Breast epithelium (tissue), 4 donors: ENCODE measurements around the gene PHOSPHO1. TPM values are rescaled to one million over a fixed set of nuclear protein-coding genes. Genes with fewer than 3 reads are reported as not detected.
"Not testable (repeated sequence)": the region's sequence is repeated elsewhere in the genome, so short reads cannot be mapped to it uniquely, and the experiment has no call there.

Experiments used
- DNase-seq, 2 donors: peaks; one replicate each; pipeline ENCODE4 v3.0.0-alpha.2; 2019; ENCODE audit warnings: low spot score in 2 of 2
- H3K27ac ChIP-seq, 2 donors: fragments of 200-600 bp; sonication (generic) in 1 of 2; one replicate each; pipeline ENCODE4 v1.5.1; 2016 to 2019; ENCODE audit warnings: mild to moderate bottlenecking in 1 of 2
- H3K27me3 ChIP-seq, 2 donors: fragments of 200-600 bp; sonication (generic) in 1 of 2; one replicate each; pipeline versions ENCODE4 v1.5.1 to v1.6.0; 2017 to 2019; ENCODE audit warnings: control low read depth in 1 of 2, mild to moderate bottlenecking in 1 of 2
- H3K36me3 ChIP-seq: fragments of 200-600 bp; one replicate; pipeline ENCODE4 v1.5.1; 2019
- H3K4me1 ChIP-seq, 2 donors: fragments of 200-600 bp; sonication (generic); one replicate each; pipeline ENCODE4 v1.5.1; 2016 to 2019; ENCODE audit warnings: control low read depth in 1 of 2
- H3K4me3 ChIP-seq, 3 donors: fragments of 200-600 bp; sonication (generic); 1 replicate in 2 of 3; 2 replicates in 1 of 3; pipeline ENCODE4 v1.5.1; 2016 to 2019; ENCODE audit warnings: mild to moderate bottlenecking in 3 of 3, moderate library complexity in 2 of 3
- H3K9me3 ChIP-seq, 2 donors: fragments of 200-600 bp; sonication (generic) in 1 of 2; one replicate each; pipeline ENCODE4 v1.5.1; 2016 to 2019; ENCODE audit warnings: control low read depth in 1 of 2
- POLR2A ChIP-seq: fragments of 450-650 bp; IDR thresholded peaks from one replicate; pipeline ENCODE4 v1.6.1; 2016; ENCODE audit warnings: antibody characterized with exemption, mild to moderate bottlenecking, moderate library complexity
- POLR2AphosphoS5 ChIP-seq, 3 donors: sonication (generic); formaldehyde crosslinking; IDR thresholded peaks; one replicate each; pipeline ENCODE4 v1.6.1; 2017; ENCODE audit warnings: antibody characterized with exemption in 3 of 3
- intact Hi-C: fragments of 100-400 bp; cut with DNase I; formaldehyde crosslinking; loops from one replicate; pipeline ENCODE4 v1.15.1; 2023; ENCODE audit warnings: low total_unique reads
- total RNA-seq, 3 donors: library from RNA; depleted of rRNA; stranded (reverse); fragments of >200 nt; gene quantifications; one replicate each; pipeline ENCODE4 v1.1.0, GENCODE V29; 2016
- TF ChIP-seq, protein P1 (sequence below), 3 donors: fragments of 450-650 bp; IDR thresholded peaks; one replicate each; pipeline ENCODE4 v1.5.1; 2016 to 2017; ENCODE audit warnings: antibody characterized with exemption in 3 of 3, mild to moderate bottlenecking in 3 of 3, moderate library complexity in 3 of 3

Gene PHOSPHO1
- total RNA-seq, 3 donors from 2014 or later, result 0.33 to 0.88 TPM; not detected in 1

DNA sequence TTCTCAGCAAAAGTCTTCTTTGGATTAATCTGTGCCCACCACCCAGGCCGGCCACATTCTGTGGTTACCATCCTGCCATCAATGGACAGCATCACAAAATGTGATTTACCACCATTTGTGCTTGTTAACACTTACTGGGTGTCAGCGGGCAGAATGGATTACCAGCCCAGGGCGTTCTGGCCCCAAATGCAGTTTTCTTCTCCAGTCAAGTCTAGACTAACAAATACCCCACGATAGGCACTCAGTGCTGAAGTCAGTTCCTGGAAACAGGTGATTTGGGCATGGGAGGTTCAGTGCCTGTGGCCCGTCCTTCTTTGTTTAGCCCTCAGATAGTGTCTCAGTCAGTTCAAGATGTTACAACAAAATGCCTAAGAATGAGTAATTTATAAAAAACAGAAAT lies 38.8 kb upstream of the PHOSPHO1 start:
- no peaks in the 10 kb centered on the region for H3K4me1 ChIP-seq
- H3K9me3 ChIP-seq, result no peaks in the 10 kb centered on the region
- H3K36me3 ChIP-seq, result no peaks in the 10 kb centered on the region
- no peak for DNase-seq
- H3K4me3 ChIP-seq, result no peak overlapping the region
- H3K27me3 ChIP-seq, result no peaks in the 10 kb centered on the region
- no peak overlapping the region for H3K27ac ChIP-seq
- TF ChIP-seq POLR2A (no peak), POLR2AphosphoS5 (IDR thresholded peaks at IDR 0.05) (no peak)
- TF ChIP-seq, protein P1, sequence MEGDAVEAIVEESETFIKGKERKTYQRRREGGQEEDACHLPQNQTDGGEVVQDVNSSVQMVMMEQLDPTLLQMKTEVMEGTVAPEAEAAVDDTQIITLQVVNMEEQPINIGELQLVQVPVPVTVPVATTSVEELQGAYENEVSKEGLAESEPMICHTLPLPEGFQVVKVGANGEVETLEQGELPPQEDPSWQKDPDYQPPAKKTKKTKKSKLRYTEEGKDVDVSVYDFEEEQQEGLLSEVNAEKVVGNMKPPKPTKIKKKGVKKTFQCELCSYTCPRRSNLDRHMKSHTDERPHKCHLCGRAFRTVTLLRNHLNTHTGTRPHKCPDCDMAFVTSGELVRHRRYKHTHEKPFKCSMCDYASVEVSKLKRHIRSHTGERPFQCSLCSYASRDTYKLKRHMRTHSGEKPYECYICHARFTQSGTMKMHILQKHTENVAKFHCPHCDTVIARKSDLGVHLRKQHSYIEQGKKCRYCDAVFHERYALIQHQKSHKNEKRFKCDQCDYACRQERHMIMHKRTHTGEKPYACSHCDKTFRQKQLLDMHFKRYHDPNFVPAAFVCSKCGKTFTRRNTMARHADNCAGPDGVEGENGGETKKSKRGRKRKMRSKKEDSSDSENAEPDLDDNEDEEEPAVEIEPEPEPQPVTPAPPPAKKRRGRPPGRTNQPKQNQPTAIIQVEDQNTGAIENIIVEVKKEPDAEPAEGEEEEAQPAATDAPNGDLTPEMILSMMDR (IDR thresholded peaks at IDR 0.05), result no peak
- intact Hi-C loops, result no loop called here

DNA sequence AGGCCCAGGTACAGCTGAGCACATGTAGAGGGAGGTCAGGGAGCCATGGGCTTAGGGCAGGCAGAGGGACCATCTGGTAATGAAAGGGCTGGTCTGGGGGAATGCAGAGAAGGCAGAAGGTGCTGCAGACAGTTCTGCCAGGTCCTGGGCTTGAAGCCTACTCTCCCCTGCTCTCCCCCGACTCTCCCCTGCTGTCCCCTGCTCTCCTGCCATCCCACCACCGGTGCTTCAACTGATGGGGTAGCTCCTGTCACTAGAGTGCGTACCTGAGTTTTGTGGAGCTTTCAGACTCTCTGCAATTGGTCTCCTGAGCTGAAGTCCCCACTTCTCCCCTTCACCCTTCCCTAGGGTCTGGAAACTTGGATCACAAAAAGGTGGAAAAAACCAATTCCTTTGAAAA lies 37.3 kb upstream of the PHOSPHO1 start:
- no peak overlapping the region for H3K27ac ChIP-seq
- no peak for DNase-seq
- no peaks in the 10 kb centered on the region for H3K9me3 ChIP-seq
- H3K27me3 ChIP-seq, result no peaks in the 10 kb centered on the region
- intact Hi-C loops, result no loop called here
- no peaks in the 10 kb centered on the region for H3K4me1 ChIP-seq
- H3K4me3 ChIP-seq, result no peak overlapping the region
- TF ChIP-seq POLR2A, result no peak
- TF ChIP-seq, protein P1 (IDR thresholded peaks at IDR 0.05), result no peak
- no peak for TF ChIP-seq POLR2AphosphoS5 (IDR thresholded peaks at IDR 0.05)
- H3K36me3 ChIP-seq, result no peaks in the 10 kb centered on the region

DNA sequence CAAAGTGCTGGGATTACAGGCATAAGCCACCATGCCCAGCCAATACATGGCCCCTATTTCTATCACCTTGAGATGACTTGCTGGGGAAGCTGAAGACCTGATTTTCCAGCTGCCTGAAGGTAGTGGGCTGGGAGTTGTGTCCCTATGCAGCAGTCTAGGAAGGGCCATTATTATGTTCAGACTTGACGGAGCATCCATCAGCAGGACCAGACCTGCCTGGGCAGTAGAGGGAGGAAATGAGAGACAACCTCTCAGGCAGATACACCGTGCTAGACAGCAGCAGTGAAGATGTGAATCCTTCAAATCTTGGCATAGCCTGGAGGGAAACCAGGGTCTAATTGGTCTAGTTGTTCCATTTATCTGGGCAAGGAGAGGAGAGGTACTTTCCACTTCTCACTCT lies 35.6 kb upstream of the PHOSPHO1 start:
- TF ChIP-seq, protein P1 (IDR thresholded peaks at IDR 0.05), result no peak
- TF ChIP-seq POLR2AphosphoS5 (IDR thresholded peaks at IDR 0.05) (no peak), POLR2A (no peak)
- Histone ChIP-seq H3K9me3 (no peaks in the 10 kb centered on the region), H3K36me3 (no peaks in the 10 kb centered on the region), H3K4me3 (no peak overlapping the region), H3K27me3 (no peaks in the 10 kb centered on the region), H3K27ac (no peak overlapping the region), H3K4me1 (no peaks in the 10 kb centered on the region)
- no peak for DNase-seq
- intact Hi-C loops, result no loop called here

DNA sequence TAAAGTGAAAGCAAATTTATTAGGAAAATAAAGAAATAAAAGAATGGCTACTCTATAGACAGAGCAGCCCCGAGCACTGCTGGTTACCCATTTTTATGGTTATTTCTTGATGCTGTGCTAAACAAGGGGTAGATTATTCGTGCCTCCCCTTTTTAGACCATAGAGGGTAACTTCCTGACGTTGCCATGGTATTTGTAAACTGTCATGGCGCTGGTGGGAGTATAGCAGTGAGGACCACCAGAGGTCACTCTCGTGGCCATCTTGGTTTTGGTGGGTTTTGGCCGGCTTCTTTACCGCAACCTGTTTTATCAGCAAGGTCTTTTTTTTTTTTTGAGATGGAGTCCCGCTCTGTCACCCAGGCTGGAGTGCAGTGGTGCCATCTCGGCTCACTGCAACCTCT lies 31.0 kb upstream of the PHOSPHO1 start:
- H3K27ac ChIP-seq, H3K4me1 ChIP-seq, H3K4me3 ChIP-seq, H3K27me3 ChIP-seq, H3K36me3 ChIP-seq, intact Hi-C loops, H3K9me3 ChIP-seq, DNase-seq: not testable (repeated sequence)

DNA sequence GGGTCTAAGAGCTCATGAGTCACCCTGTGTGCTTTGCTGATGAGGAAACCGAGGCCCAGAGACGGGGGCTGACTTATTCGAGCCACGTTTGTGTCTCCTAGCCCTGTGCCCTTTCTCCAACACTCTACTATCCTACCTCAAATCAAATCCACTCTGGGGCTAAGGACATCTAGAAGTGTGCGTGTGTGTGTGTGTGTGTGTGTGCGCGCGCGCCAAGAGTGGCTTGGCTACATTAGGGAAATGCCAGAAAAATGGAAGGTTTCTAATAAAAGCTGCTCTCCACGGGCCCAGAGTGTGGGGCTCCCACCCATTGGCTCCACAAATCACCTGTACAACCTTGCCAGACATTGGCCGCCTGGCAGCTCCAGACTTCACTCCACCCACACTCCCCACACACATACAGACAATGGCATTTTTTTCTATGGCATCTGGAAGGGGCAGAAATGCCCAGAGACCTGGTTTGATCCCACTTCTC lies 30.3 kb upstream of the PHOSPHO1 start:
- Histone ChIP-seq H3K36me3 (no peaks in the 10 kb centered on the region), H3K27ac (peak overlapping the region; percentile 82 to 84), H3K4me1 (no peaks in the 10 kb centered on the region), H3K9me3 (no peaks in the 10 kb centered on the region), H3K27me3 (no peaks in the 10 kb centered on the region), H3K4me3 (peak overlapping the region; percentile 55 to 84 (median 66))
- DNase-seq, result peak; percentile 52 to 53
- intact Hi-C loops, result no loop called here
- TF ChIP-seq, protein P1 (IDR thresholded peaks at IDR 0.05), result no peak
- TF ChIP-seq POLR2A (no peak), POLR2AphosphoS5 (IDR thresholded peaks at IDR 0.05) (no peak)
